Measurements from ENCODE around the gene SH2D4B. TPM values are rescaled to one million over a fixed set of nuclear protein-coding genes. Genes with fewer than 3 reads are reported as not detected.
A peak's percentile ranks its signal among the peaks of the same experiment; 100 is the strongest.
"Not testable (repeated sequence)": the region's sequence is repeated elsewhere in the genome, so short reads cannot be mapped to it uniquely, and the experiment has no call there.

The SH2D4B gene
- total RNA-seq, 1 experiment from 2014 or later: 0.05 TPM

- DNase-seq (ENCODE audit: low read depth): peak; percentile 62
These were observed 4.4 kb downstream of the SH2D4B start for GRCh38 chr10:80542053-80542452.

GRCh38 chr10:80542652-80543318 lies 5.1 kb downstream of the SH2D4B start:
- no peak for DNase-seq (ENCODE audit: low read depth)

DNA sequence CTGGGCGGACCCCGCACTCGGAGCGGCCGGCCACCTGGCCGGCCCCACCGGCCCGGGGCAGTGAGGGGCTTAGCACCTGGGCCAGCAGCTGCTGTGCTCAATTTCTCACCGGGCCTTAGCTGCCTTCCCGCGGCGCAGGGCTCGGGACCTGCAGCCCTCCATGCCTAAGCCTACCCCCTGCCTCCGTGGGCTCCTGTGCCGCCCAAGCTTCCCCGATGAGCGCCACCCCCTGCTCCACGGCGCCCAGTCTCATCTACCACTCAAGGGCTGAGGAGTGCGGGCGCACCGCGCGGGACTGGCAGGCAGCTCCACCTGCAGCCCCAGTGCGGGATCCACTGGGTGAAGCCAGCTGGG lies 5.6 kb downstream of the SH2D4B start:
- not testable (repeated sequence) for DNase-seq (ENCODE audit: low read depth)

DNA sequence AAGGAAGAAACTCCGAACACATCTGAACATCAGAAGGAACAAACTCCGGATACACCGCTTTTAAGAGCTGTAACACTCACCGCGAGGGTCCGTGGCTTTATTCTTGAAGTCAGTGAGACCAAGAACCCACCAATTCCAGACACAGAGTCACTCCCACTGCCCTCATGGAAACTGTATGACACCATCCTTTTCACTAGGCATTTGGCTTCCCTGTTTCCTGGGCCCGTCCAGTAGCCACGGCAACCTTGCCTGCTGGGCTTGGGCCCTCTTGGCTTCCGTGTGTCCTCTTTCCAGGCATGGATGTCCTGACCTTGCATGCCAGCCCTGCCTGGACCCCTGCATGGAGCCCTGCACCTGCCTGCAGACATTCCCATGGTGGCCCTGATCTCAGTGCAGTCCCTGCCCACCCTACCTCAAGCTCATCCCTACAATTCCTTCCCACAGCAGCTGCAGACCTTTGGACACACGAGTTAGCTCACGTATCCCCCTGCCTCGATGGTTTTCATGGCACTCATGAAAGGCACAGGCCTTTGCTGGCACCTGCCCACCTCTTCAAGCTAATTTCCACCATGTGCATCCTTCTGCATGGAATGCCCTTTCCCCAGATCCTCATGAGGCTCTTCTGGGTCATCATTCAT lies 6.7 kb downstream of the SH2D4B start:
- no peak for DNase-seq (ENCODE audit: low read depth)

DNA sequence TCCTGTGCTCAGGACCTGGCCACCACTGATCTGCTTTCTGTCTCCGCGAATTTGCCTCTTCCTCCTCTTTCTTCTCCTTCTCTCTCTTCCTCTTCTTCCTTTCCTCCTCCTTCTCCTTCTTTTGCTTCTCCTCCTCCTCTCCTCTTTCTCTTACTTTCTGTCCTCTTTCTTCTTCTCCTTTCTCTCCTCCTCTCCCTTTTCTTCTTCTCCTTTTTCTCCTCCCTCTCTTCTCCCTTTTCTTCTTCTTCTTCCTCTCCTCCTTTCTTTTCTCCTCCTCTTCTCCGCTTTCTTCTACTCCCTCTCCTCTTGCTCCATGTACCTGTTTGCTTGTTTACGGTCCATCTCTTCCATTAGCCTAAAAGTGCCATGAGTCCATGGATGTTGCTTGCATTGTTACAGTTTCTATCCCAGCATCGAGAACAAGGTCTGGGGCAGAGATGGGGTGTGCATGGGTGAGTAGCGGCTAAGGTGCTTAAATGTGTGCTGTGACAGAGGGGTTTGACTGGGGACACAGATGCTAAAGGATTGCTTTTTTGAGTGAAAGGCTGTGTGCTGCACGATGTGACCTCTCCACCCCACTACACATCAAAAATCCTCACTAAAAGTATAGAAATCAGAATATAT lies 7.7 kb downstream of the SH2D4B start:
- no peak for DNase-seq (ENCODE audit: low read depth)

DNA sequence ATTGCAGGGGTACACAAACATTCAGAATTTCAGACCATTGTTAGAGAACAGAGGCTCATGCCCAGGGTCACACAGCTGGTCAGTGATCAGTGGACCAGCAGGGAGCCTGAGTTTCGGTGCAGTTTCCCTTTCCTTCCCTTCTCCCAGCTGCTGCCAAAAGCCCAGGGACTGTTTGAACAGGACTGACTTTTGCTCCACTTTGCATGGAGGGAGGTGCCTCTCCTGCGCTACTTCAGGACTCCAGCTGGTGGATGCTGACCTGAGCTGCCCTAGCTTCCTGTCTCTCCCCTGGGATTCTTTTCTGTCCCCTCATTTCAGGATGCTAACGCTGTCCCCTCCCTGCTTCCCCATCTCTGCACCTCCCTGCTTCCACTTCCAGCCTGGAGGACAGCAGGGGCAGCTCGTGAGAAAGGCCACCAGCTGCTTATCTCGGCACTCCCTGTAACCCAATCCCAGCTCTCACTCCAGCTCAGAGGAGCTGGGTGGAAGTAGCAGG lies 14.5 kb downstream of the SH2D4B start:
- DNase-seq (ENCODE audit: low read depth): no peak

- DNase-seq (ENCODE audit: low read depth): no peak
These were observed 15.7 kb downstream of the SH2D4B start for GRCh38 chr10:80553436-80553835.

DNA sequence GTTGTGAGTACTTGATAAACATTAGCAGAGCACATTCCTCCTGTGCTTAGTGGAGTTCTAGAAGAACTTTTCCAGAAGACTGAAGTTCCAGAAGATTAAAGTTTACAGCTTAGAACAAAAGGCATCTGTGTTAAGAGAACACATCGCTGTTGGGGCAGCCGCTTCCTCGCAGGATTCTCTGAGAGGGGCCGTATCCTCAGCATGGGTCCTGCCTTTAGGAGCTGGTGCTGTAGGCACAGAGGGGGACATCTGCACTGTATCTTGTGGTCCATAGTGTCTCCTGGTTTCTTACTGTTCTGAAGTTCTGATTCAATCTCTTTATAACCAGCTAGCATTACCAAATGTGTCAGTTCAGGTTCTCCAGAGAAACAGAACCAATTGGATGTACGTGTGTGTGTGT lies 16.3 kb downstream of the SH2D4B start:
- no peak for DNase-seq (ENCODE audit: low read depth)

DNA sequence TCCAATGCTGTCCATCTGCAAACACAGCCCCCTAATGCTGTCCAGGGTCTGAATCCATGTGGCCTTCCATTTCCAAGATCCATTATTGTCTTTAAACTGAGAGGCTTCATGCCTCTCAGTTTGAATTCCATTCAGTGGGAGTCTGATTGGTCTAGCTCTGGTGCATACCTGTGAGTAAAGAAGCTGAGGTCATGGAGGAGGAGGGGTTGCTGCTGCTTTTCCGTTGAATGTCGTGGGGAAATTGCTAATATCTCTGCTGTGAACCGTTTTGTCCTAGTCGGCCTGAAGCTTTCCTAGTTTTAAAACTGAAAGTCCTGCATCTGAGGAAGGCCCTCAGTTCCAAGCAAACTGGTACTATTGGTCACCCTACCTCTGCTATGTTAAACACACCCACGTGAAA lies 17.7 kb downstream of the SH2D4B start:
- DNase-seq (ENCODE audit: low read depth): no peak

DNA sequence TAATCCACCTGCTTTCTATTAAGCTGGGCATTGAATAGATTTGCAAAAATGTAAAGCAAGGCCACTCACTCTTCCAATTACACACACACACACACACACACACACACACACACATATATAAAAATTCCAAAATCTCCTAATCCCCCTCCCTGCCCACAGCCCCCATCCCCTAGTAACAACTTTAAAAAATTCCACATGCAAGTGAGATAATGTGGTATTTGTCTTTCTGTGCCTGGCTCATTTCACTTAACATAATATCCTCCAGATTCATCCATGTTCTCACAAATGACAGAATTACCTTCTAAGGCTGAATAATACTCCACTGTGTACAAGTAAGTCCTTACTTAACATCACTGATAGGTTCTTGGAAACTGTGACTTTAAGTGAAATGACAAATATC lies 24.2 kb downstream of the SH2D4B start:
- no peak for DNase-seq (ENCODE audit: low read depth)

- DNase-seq (ENCODE audit: low read depth): no peak
These were observed 29.6 kb downstream of the SH2D4B start for GRCh38 chr10:80567292-80567691.

- DNase-seq (ENCODE audit: low read depth): no peak
These were observed 31.6 kb downstream of the SH2D4B start for GRCh38 chr10:80569131-80569895.

DNA sequence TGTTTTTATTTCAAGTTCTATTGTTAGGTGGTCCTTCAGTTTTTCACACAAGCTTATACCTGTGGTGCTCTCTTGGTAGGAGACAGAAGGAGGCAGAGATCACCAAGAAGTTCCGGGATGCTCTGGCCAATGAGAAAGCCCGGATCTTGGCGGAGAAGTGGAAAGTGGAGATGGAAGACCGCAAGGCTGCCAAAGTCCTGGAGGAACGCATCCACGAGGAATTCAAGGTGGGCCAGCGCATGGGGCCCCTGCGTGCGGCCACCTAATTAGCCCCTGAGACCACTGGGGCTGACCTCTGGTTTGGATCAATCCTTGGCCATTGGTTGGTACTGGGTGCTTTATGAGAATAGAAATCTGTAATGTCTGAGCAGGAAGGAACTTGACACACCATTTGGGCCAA lies 33.6 kb downstream of the SH2D4B start:
- no peak for DNase-seq (ENCODE audit: low read depth)

GRCh38 chr10:80579181-80579763 lies 41.6 kb downstream of the SH2D4B start:
- DNase-seq (ENCODE audit: low read depth): no peak

GRCh38 chr10:80579849-80580637 lies 42.3 kb downstream of the SH2D4B start:
- no peak for DNase-seq (ENCODE audit: low read depth)

GRCh38 chr10:80580638-80581468 lies 43.2 kb downstream of the SH2D4B start:
- no peak for DNase-seq (ENCODE audit: low read depth)

GRCh38 chr10:80581469-80581835 lies 43.8 kb downstream of the SH2D4B start:
- no peak for DNase-seq (ENCODE audit: low read depth)

DNA sequence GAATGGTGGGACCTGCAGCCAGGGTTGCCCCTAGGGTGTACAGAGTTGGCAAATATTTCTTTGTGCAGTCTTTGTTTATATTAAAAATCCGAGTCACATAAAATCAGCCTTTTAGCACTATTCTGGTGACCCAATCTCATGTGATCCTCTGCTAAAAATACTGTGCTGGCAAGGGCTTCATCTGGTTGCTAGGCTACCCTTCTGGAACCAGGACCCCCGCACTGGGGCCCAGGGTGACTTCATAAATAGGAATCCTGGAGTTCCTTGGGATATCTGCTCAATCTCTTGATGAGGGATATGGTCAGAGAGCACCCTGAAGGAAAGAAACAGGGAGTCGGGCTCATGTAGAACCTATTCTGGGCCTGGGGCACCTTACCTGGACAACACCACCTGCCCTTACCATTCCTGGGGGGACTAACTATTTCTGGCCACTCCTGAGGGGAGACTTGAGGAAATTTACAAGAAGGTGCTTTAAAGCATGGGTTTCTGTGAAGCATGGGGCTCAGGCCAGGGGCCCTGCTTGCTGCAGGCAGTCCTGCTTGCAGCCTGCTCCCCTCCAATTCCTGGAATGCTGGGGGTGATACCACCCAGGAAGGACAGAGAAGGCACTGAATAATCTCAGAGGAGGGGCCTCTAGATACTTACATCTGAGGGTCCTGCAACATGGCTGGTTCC lies 44.7 kb downstream of the SH2D4B start:
- DNase-seq (ENCODE audit: low read depth): no peak

GRCh38 chr10:80583685-80584084 lies 46.0 kb downstream of the SH2D4B start:
- DNase-seq (ENCODE audit: low read depth): no peak

Measured in HT1080 (cell line).